Effector CD4-positive, alpha-beta T cell (primary cell): ENCODE data around the gene MSI2.

ENCODE experiments used
- DNase-seq: peaks from one replicate; pipeline ENCODE4 v3.0.0-alpha.2; 2020

The MSI2 gene

DNA sequence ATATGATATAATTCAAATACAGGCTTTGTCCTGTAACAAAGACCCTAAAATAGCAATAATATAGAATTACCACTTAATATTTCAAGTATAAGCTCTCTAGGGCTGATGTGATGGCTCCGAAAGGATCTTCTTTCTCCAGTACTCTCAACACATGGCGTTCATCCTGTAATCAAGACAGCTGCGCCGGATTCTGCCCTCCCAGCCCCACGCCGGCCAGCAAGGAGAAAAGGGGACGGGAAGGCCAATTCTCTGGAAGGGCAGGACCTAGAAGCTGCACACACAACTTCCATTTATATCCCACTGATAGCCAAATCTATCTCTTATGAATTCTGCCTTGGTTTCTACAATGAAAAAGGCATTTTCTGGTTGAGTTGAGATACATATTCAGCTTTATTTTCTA lies 456.8 kb downstream of the MSI2 start:
- DNase-seq, result no peak

DNA sequence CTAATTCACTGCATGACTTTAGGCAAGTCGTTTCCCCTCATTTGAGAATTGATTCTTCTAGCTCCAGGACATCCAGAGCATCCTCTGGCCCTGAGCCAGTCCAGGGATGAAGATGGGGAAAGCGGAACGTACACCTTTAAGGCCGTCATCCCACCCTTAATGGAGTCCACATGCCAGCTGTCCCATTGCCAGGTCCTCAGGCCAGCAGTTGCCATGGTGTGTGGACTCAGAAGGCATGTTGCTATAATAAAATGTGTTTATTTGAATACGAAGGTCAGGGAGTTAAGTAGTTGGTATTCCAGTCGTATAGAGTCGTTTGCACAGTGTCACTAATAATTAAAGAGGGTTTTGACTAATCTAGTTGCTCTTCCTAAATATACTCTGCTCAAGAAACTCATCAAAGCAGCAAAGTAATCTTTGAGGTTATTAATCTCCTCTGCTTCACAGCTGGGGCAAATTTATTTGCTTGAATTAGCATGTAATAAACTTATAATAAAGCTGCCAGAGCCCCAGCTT lies 458.4 kb downstream of the MSI2 start:
- DNase-seq, result no peak

DNA sequence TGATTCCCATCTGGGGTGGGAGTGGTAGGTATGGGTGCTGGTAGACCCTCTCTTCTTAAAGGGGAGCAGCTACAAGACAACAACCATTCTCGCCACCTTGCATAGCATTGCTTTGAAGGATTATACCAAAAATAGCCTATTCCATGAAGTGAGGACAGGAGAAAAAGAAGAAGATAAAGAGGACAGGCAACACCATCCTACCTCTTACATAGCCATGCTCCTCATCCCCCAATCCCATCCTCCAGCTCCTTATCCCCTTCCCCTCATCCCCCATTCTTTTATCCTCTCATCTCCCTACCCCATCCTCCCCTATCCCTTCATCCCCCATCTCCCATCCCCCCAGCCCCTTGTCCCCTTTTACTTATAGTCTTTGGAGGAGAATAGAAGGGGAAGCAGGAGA lies 459.7 kb downstream of the MSI2 start:
- no peak for DNase-seq

GRCh38 chr17:57718878-57719277 lies 462.6 kb downstream of the MSI2 start:
- DNase-seq, result no peak

DNA sequence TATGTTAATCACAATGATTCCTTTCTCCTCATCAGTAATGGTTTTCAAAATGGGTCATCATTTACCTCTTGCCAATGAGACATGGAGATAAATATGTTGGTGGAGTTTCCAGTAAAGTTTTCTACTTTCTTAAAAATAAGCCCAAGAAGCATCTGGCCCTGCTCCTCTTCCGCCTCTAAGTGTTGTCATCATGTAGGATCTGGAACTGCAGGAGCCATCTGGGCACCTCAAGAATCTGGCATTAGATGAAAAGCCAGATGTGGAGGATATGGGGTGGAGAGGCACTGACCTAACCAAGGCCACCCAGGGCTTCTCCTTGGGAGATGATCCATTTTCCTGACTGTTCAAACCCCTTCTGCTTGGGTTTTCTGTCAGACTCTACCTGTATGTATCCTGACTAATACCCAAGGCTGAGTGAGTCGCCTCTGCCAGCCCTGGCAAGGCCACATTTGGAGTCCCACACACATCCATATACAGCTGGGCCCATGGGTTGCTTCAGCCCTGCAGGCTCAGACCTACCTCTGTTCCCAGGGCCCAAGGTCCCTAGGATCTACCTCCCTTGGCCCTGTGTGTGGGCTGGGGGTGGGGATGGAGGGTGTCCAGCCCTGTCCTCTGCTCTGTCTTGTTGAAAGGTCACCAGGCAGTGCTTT lies 464.2 kb downstream of the MSI2 start:
- DNase-seq, result no peak

GRCh38 chr17:57721967-57722703 lies 465.8 kb downstream of the MSI2 start:
- DNase-seq, result no peak

DNA sequence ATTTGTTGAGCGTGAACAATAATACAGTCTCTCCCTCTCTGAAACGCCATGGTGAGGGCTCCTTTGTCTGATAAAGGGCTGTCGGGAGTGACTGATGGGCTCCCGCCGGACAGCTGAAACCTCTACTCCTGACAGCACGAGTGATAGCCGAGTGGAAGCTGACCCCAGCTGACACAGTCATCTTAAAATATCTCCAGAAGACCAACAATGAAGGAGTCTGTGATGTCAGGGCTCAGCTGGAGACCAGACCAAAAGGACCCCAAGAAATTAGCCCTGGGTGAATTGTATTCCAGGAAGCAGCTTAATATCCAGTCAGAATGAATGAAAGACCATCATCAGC lies 466.4 kb downstream of the MSI2 start:
- no peak for DNase-seq

- DNase-seq, result no peak
Measured at GRCh38 chr17:57723427-57724025, 467.2 kb downstream of the MSI2 start.

DNA sequence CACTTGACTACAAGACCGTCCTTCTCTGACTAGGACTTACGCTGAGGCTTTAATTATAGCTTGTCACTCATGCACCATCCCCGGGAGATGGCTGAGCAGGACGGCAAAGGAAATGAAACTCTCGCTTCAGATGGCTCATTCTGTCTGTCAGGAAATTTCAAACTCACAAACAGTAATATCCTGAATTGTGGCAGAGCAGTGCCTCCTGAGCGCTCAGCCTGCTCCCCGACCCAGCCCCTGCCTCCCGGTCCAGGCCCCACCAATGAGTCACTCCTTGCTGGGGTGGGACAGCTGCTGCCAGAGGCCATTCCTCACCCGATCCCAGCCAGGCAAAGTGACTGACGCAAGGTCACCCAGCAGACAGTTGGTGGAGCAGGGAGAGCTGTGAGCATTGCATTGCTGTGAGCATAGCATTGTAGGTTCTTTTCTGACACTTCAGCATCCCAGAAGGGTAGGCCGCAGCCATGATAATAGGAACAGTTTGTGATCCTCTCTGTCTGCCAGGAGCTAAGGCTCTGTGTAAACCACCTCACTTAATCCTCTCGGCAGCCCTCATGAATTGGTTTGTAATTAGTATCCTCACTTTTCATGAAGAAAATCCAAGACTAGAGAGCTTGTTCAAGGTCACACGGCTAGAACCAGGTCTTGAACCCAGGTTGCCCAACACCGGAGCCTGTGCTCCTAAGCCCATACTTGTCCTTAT lies 467.9 kb downstream of the MSI2 start:
- DNase-seq, result no peak

- DNase-seq, result no peak
Measured at GRCh38 chr17:57724729-57725125, 468.4 kb downstream of the MSI2 start.

- no peak for DNase-seq
Measured at GRCh38 chr17:57726213-57726790, 470.0 kb downstream of the MSI2 start.

DNA sequence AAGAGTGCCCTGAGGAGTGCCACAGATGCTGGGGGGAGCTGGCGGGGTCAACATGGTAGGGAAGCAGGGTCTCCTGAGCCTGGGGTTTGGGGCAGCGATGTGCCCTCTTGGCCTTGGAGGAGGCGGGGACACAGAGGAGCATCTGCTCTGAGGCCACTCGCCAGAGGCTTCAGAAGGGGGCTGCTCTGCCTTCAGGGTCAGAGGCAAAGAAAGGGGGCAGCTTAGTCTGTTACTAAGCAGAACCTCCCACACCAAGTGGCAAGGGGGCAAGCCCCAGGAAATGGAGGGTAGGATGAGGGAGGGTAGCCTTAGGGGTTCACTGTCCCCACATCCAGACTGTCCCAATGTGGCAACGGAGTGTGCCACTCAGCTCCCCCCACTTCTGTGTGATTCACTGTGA lies 470.5 kb downstream of the MSI2 start:
- no peak for DNase-seq

GRCh38 chr17:57727630-57728175 lies 471.4 kb downstream of the MSI2 start:
- DNase-seq, result no peak

DNA sequence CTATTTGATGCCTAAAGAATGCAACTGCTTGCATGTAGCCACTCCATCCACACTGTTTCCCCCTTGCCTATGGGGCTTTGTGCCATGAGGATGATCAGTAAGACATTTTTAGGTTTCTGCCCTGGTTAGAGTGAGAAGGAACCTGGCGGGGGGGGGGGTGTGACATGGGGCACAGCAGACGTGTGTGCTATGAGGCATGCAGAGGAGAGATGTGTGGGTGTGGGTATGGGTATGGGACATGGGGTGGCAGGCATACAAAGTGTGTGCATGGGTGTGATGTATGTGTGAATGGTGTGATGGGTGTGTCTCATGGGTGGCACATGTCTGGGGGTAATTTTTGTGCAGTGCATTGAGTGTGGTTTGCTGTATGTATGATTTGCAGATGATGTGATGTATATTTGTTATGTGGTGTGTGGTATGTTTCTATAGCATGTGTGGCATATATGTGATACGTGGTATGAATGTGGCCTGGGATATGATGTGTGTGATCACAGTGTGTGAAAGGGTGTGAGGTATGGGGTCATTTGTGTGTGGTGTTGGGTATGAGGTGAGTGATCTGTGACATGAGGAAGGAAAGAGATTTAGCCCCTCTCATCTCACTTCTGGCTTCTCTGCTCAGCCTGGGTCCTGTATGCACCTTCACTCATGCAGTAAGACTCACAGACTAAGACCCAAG lies 473.8 kb downstream of the MSI2 start:
- DNase-seq, result no peak

GRCh38 chr17:57732062-57732461 lies 475.7 kb downstream of the MSI2 start:
- no peak for DNase-seq

DNA sequence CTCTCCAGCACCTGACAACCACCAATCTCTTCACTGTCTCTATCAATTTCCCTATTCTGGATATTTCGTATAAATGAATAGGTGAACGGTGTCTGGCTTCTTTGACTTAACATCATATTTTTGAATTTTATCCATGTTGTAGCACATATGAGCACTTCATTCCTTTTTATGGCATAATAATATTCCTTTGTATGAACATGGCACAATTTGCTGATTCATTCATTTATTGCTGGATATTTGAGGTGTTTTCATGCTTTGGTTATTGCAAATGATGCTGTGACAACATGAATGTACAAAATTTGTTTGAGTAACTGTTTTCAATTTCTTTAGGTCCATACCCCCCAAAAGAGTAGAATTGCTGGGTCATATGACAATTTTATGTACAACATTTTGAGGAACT lies 476.8 kb downstream of the MSI2 start:
- DNase-seq, result no peak
